Measurements from ENCODE around the gene COL6A2. TPM values are rescaled to one million over a fixed set of nuclear protein-coding genes. Genes with fewer than 3 reads are reported as not detected.

Gene COL6A2
- total RNA-seq, 1 experiment from 2014 or later = 111 TPM

GRCh38 chr21:46158666-46159300, 60.9 kb downstream of the COL6A2 start (continued):
- TF ChIP-seq ZNF532 (CRISPR knock-in tag; IDR thresholded peaks at IDR 0.05; ENCODE audit: borderline replicate concordance) (no peak), MLX (CRISPR knock-in tag; IDR thresholded peaks at IDR 0.05) (no peak)

- TF ChIP-seq E2F4 (CRISPR knock-in tag; IDR thresholded peaks at IDR 0.05; ENCODE audit: borderline replicate concordance, low read depth) (no peak), ZNF512 (CRISPR knock-in tag; IDR thresholded peaks at IDR 0.05; ENCODE audit: borderline replicate concordance) (no peak), TCF7 (CRISPR knock-in tag; IDR thresholded peaks at IDR 0.05; ENCODE audit: low read depth) (no peak), ZNF138 (CRISPR knock-in tag; conservative IDR thresholded peaks at IDR 0.05) (no peak), ZNF232 (CRISPR knock-in tag; IDR thresholded peaks at IDR 0.05) (no peak), MAX (CRISPR knock-in tag; IDR thresholded peaks at IDR 0.05) (no peak), IRF1 (CRISPR knock-in tag; IDR thresholded peaks at IDR 0.05) (no peak), JUN (CRISPR knock-in tag; IDR thresholded peaks at IDR 0.05) (no peak), ZNF263 (CRISPR knock-in tag; IDR thresholded peaks at IDR 0.05; ENCODE audit: low read depth) (no peak), STAT6 (CRISPR knock-in tag; conservative IDR thresholded peaks at IDR 0.05; ENCODE audit: low read depth) (no peak), CBFB (CRISPR knock-in tag; IDR thresholded peaks at IDR 0.05; ENCODE audit: low read depth) (no peak), NR2C2 (CRISPR knock-in tag; IDR thresholded peaks at IDR 0.05) (no peak), PRRX2 (CRISPR knock-in tag; IDR thresholded peaks at IDR 0.05) (no peak), ZNF416 (CRISPR knock-in tag; IDR thresholded peaks at IDR 0.05) (no peak), SP1 (CRISPR knock-in tag; conservative IDR thresholded peaks at IDR 0.05) (no peak), NR3C1 (CRISPR knock-in tag; conservative IDR thresholded peaks at IDR 0.05; ENCODE audit: low read depth) (no peak), GRHL2 (CRISPR knock-in tag; IDR thresholded peaks at IDR 0.05; ENCODE audit: insufficient replicate concordance, severe bottlenecking) (no peak), KAT7 (CRISPR knock-in tag; IDR thresholded peaks at IDR 0.05; ENCODE audit: borderline replicate concordance) (no peak), FOXP1 (CRISPR knock-in tag; IDR thresholded peaks at IDR 0.05; ENCODE audit: borderline replicate concordance) (no peak), EMX1 (CRISPR knock-in tag; IDR thresholded peaks at IDR 0.05) (no peak)
- CTCF ChIA-PET = interaction anchor here (1.2 to 1.4 kb wide), 2 partner anchors 9 to 16 kb away, joined by 4 read pairs; no protein-coding TSS in a partner anchor
- peaks cover 7% of the 10 kb centered on the region; the same call in 1 of the 2 replicates for H3K9me3 Mint-ChIP-seq
- peaks cover 23% of the 10 kb centered on the region for H3K36me3 Mint-ChIP-seq
- H3K27me3 Mint-ChIP-seq (ENCODE audit: low read depth) = no peaks in the 10 kb centered on the region
- no peak overlapping the region for H3K4me3 Mint-ChIP-seq
- no peak for DNase-seq (ENCODE audit: low spot score)
- no peak for ATAC-seq
- no peak overlapping the region for H3K27ac Mint-ChIP-seq
- POLR2A ChIA-PET = no interaction called here
- no peaks in the 10 kb centered on the region for H3K4me1 Mint-ChIP-seq
These were observed 61.5 kb downstream of the COL6A2 start for GRCh38 chr21:46159390-46159789.
